LNCAP (cell line): ENCODE results near the gene KRT76.

Source experiments
- TF ChIP-seq, protein P1 (sequence below): fragments of 450-650 bp; IDR thresholded peaks from 2 replicates; pipeline ENCODE4 v1.5.1; 2017; ENCODE audit warnings: mild to moderate bottlenecking

KRT76 gene

DNA sequence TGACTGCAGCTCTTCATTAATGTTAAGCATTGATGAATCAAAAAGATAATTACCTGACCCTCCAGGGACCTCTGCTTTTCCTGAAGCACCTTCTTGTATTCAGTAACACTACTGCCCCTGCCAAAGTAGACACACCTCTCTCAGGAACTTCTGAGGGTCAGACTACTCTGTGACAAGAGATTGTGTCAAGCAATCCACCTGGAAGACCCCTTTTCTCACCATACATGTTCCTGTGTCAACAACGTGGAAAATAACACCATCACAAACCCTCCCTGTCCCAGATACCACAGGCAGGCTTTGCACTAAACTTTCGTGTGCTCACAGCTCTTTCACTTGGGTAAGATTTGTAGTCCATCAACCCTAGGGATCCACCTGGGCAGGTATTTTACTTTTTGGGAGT, 13.2 kb downstream of the KRT76 start:
- TF ChIP-seq, protein P1, sequence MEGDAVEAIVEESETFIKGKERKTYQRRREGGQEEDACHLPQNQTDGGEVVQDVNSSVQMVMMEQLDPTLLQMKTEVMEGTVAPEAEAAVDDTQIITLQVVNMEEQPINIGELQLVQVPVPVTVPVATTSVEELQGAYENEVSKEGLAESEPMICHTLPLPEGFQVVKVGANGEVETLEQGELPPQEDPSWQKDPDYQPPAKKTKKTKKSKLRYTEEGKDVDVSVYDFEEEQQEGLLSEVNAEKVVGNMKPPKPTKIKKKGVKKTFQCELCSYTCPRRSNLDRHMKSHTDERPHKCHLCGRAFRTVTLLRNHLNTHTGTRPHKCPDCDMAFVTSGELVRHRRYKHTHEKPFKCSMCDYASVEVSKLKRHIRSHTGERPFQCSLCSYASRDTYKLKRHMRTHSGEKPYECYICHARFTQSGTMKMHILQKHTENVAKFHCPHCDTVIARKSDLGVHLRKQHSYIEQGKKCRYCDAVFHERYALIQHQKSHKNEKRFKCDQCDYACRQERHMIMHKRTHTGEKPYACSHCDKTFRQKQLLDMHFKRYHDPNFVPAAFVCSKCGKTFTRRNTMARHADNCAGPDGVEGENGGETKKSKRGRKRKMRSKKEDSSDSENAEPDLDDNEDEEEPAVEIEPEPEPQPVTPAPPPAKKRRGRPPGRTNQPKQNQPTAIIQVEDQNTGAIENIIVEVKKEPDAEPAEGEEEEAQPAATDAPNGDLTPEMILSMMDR = no peak

DNA sequence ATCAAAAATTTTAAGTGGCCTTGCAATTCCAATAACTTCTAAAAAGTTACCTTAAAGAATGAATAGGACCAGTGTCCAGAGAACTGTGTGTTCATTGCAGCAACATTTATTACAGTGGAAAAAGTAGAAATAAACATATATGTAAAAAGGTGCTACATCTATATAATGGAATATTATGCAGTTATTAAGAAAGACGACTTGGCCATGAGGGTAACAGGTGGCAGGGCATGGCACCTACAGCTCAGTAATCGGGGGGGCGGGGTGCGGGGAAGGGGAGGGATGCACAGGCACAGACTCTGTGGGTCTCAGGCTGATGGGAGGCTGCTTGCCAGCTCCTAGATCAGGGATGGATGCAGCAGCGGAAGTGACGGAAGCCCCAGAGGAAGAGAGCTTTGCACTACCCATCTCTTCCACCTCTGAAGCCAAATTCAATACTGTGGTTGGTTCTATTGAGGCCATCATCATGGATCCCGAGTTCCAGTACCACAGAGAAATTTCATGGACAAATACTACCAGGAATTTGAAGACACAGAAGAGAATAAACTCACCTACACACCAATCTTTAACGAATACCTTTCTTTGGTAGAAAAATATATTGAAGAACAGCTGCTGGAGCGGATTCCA, 14.0 kb downstream of the KRT76 start:
- TF ChIP-seq, protein P1 = no peak

DNA sequence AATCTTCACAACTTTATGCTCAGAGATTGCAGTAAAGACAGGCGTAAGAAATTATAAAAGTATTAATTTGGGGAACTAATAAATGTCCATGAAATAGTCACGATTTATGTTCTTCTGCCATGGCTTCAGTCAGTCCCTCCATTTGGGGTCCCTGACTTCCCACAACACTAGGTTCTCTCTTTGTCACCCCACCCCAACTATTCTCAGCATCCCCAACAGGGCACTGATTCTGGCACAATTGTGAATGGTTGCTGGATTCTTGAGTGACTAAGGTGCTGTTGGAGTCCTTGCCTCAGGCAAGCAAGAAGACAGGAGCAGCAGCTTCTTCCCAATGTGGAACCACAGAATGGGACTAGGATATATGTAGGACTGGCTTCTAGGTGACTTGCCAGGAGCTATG, 15.3 kb downstream of the KRT76 start:
- TF ChIP-seq, protein P1 = no peak

DNA sequence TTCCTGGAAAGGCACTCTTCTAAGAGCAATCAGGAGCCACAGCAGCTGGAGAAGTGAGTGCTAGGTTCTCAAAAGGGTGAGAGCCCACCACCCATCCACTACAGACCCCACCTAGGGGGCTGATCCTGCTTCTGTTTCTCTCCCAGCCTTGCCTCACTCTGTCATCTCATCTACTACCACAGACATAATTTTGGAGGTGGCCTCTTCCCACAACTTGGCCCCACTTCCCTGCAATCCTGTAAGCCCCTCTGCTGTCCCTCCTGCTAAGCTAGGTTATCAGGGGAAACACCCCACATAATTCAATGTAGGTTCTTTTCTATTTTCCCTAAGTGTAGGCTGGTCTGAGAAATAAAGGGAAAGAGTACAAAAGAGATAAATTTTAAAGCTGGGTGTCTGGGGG, 16.5 kb downstream of the KRT76 start:
- TF ChIP-seq, protein P1 = no peak

DNA sequence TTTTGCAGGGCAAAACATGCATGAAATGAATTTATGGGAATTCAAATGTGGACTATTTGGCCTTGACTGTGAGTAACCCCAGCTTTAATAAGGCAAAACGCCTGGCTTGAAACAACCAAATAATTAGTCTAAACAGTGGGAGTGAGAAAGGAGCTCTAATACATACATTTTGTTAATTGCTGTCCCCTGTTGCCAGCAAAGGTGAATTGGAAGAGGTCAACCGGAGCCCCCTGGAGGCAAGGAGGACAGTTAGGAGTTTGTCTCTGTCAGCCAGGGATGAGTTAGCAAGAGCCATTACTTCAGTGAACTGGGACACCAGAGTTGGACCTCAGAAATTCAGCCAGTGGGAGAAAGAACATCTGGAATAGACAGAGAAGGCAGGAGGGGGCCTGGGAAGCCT, 17.4 kb downstream of the KRT76 start:
- TF ChIP-seq, protein P1 = no peak

DNA sequence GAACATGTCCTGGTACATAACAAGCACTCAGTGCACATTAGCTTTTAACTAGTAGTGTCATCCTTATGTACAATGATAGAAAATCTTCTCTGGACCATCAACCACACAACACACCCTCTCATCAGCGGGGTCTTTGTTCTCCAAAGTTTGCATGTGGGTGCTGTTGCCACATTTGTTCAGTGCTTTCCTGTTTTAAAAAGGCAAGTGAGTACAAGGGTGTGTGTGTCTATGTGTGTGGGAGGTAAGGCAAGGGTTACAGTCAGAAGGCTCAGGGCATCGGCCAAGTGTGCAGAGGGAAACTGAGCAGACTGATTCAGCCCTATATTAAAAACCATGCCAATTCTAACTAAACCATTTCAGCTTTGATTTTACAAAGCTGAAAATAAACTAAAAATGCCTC, 17.9 kb downstream of the KRT76 start:
- TF ChIP-seq, protein P1 = no peak

DNA sequence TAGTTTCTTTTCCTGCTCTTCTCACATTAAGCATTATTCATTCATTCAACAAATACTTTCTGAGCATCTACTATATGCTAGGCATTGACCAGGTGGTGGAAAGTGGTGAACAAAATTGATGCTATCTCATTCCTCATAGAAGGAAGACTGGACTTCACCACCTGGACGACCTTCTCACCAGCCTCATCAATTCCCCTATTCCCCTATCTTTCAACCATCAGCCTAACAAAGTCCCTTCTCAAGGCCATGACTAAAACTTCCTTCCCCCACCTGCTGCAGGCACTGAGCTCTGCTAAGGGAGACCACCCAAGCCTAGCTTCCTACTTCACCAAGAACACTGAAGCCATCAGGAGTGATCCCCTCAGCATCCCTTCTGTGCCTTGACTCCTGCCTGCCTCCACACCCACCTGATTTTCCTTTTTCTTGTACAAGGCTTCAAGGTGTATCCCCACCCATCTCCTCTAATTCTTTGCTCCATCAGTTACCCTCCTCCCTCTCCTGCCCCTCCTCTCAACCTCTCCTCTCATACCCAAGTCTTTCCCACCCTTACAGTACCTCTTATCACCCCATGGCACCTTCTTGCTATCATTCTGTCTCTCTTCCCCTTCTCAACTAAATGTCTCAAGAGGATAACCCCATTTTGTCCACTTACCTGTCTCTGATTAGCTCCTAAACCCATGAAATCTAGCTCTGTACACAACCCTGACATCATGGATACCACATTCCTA, 19.5 kb downstream of the KRT76 start:
- TF ChIP-seq, protein P1 = no peak
